Activated T-helper 2 cell treated with anti-CD3 and anti-CD28 coated beads, Interferon-gamma antibody, Interleukin-2, Interleukin-4, amounts not matched to agents 10 μg/mL and 5 μg/mL and 100 μg/mL, durations not matched to agents 14 hours and 24 hours and 36 hours (primary cell): Measurements from ENCODE around the gene CLMP. TPM values are rescaled to one million over a fixed set of nuclear protein-coding genes. Genes with fewer than 3 reads are reported as not detected.

Experiments used
- DNase-seq: peaks from one replicate; pipeline ENCODE4 v3.0.0; 2021; ENCODE audit warnings: low spot score
- H3K27ac Mint-ChIP-seq: one replicate; pipeline ENCODE4 v1.8.0; 2021; ENCODE audit warnings: mixed read lengths
- H3K27me3 Mint-ChIP-seq: one replicate; pipeline ENCODE4 v1.8.0; 2021; ENCODE audit warnings: low read depth, mixed read lengths
- H3K36me3 Mint-ChIP-seq: one replicate; pipeline ENCODE4 v1.8.0; 2021; ENCODE audit warnings: low read depth, mixed read lengths
- H3K4me1 Mint-ChIP-seq: one replicate; pipeline ENCODE4 v1.8.0; 2021; ENCODE audit warnings: low read depth, mixed read lengths
- H3K4me3 Mint-ChIP-seq: one replicate; pipeline ENCODE4 v1.8.0; 2021; ENCODE audit warnings: low read depth, mild to moderate bottlenecking, moderate library complexity, mixed read lengths
- H3K9me3 Mint-ChIP-seq: one replicate; pipeline ENCODE4 v1.8.0; 2021; ENCODE audit warnings: mixed read lengths
- intact Hi-C: fragments of 100-400 bp; cut with micrococcal nuclease; formaldehyde crosslinking; loops from one replicate; pipeline ENCODE4 v1.15.1; 2023
- total RNA-seq: library from RNA; stranded (reverse); gene quantifications from 2 replicates; pipeline ENCODE4 v1.2.3, GENCODE V29; 2022

Gene CLMP
- total RNA-seq, 1 donor from 2014 or later: 0.11 TPM

- intact Hi-C loops: loop anchor here (10.0 kb wide), 1 partner anchor 210 kb away; the partner anchor contains the start of gene BSX
- Mint-ChIP-seq H3K4me3 (no peak overlapping the region), H3K4me1 (peaks cover 9% of the 10 kb centered on the region), H3K9me3 (no peaks in the 10 kb centered on the region), H3K27me3 (peaks cover 75% of the 10 kb centered on the region), H3K36me3 (no peaks in the 10 kb centered on the region), H3K27ac (no peak overlapping the region)
- no peak for DNase-seq
These were observed 486 bp downstream of the CLMP start for GRCh38 chr11:123194337-123195187.

- intact Hi-C loops: loop anchor here (10.0 kb wide), 1 partner anchor 209 kb away; the partner anchor contains the start of gene BSX
- H3K4me3 Mint-ChIP-seq: no peak overlapping the region
- peaks cover 69% of the 10 kb centered on the region for H3K27me3 Mint-ChIP-seq
- peaks cover 9% of the 10 kb centered on the region for H3K4me1 Mint-ChIP-seq
- no peaks in the 10 kb centered on the region for H3K9me3 Mint-ChIP-seq
- no peak overlapping the region for H3K27ac Mint-ChIP-seq
- DNase-seq: no peak
- H3K36me3 Mint-ChIP-seq: no peaks in the 10 kb centered on the region
These were observed 1.3 kb downstream of the CLMP start for GRCh38 chr11:123193742-123194141.

GRCh38 chr11:123191939-123192338 is 3.1 kb downstream of the CLMP start:
- Mint-ChIP-seq H3K4me3 (no peak overlapping the region), H3K27ac (no peak overlapping the region), H3K36me3 (no peaks in the 10 kb centered on the region), H3K27me3 (peaks cover 77% of the 10 kb centered on the region), H3K4me1 (peaks cover 8% of the 10 kb centered on the region), H3K9me3 (no peaks in the 10 kb centered on the region)
- no peak for DNase-seq
- intact Hi-C loops: loop anchor here (10.0 kb wide), 1 partner anchor 207 kb away; the partner anchor contains the start of gene BSX

- no peak for DNase-seq
These were observed 4.5 kb downstream of the CLMP start for GRCh38 chr11:123190518-123190917.

GRCh38 chr11:123188508-123189165 is 6.4 kb downstream of the CLMP start:
- H3K27ac Mint-ChIP-seq: no peak overlapping the region
- no peaks in the 10 kb centered on the region for H3K9me3 Mint-ChIP-seq
- DNase-seq: no peak
- no peaks in the 10 kb centered on the region for H3K36me3 Mint-ChIP-seq
- H3K27me3 Mint-ChIP-seq: peaks cover 63% of the 10 kb centered on the region
- H3K4me3 Mint-ChIP-seq: no peak overlapping the region
- H3K4me1 Mint-ChIP-seq: peaks cover 4% of the 10 kb centered on the region
- intact Hi-C loops: no loop called here

More at GRCh38 chr11:123190518-123190917, 4.5 kb downstream of the CLMP start:
- Mint-ChIP-seq H3K27me3 (peaks cover 69% of the 10 kb centered on the region), H3K27ac (no peak overlapping the region), H3K9me3 (no peaks in the 10 kb centered on the region), H3K4me3 (no peak overlapping the region), H3K4me1 (peaks cover 7% of the 10 kb centered on the region), H3K36me3 (no peaks in the 10 kb centered on the region)
- intact Hi-C loops: loop anchor here (10.0 kb wide), 1 partner anchor 206 kb away; the partner anchor contains the start of gene BSX

- H3K4me1 Mint-ChIP-seq: peaks cover 4% of the 10 kb centered on the region
These were observed 7.2 kb downstream of the CLMP start for GRCh38 chr11:123187665-123188507.

GRCh38 chr11:123187248-123187647 is 7.8 kb downstream of the CLMP start:
- H3K36me3 Mint-ChIP-seq: no peaks in the 10 kb centered on the region
- intact Hi-C loops: no loop called here
- no peaks in the 10 kb centered on the region for H3K9me3 Mint-ChIP-seq
- H3K4me1 Mint-ChIP-seq: peaks cover 4% of the 10 kb centered on the region
- no peak for DNase-seq
- no peak overlapping the region for H3K27ac Mint-ChIP-seq
- H3K4me3 Mint-ChIP-seq: no peak overlapping the region
- peaks cover 50% of the 10 kb centered on the region for H3K27me3 Mint-ChIP-seq

More at GRCh38 chr11:123187665-123188507, 7.2 kb downstream of the CLMP start:
- DNase-seq: no peak
- H3K36me3 Mint-ChIP-seq: no peaks in the 10 kb centered on the region
- no peak overlapping the region for H3K4me3 Mint-ChIP-seq
- no peaks in the 10 kb centered on the region for H3K9me3 Mint-ChIP-seq
- peaks cover 57% of the 10 kb centered on the region for H3K27me3 Mint-ChIP-seq
- no peak overlapping the region for H3K27ac Mint-ChIP-seq
- intact Hi-C loops: no loop called here

GRCh38 chr11:123186286-123186685 is 8.8 kb downstream of the CLMP start:
- intact Hi-C loops: no loop called here
- Mint-ChIP-seq H3K27ac (no peak overlapping the region), H3K4me3 (no peak overlapping the region), H3K36me3 (no peaks in the 10 kb centered on the region), H3K4me1 (no peaks in the 10 kb centered on the region), H3K9me3 (no peaks in the 10 kb centered on the region), H3K27me3 (peaks cover 43% of the 10 kb centered on the region)
- DNase-seq: no peak

GRCh38 chr11:123185326-123185725 is 9.7 kb downstream of the CLMP start:
- Mint-ChIP-seq H3K4me1 (no peaks in the 10 kb centered on the region), H3K27ac (no peak overlapping the region), H3K27me3 (peaks cover 35% of the 10 kb centered on the region), H3K9me3 (no peaks in the 10 kb centered on the region), H3K36me3 (no peaks in the 10 kb centered on the region), H3K4me3 (no peak overlapping the region)
- intact Hi-C loops: no loop called here
- no peak for DNase-seq

- DNase-seq: no peak
- Mint-ChIP-seq H3K36me3 (no peaks in the 10 kb centered on the region), H3K27me3 (peaks cover 33% of the 10 kb centered on the region), H3K4me3 (no peak overlapping the region), H3K4me1 (no peaks in the 10 kb centered on the region), H3K9me3 (no peaks in the 10 kb centered on the region), H3K27ac (no peak overlapping the region)
- intact Hi-C loops: no loop called here
These were observed 10.5 kb downstream of the CLMP start for GRCh38 chr11:123184531-123184930.

GRCh38 chr11:123183391-123184099 is 11.5 kb downstream of the CLMP start:
- DNase-seq: no peak
- intact Hi-C loops: no loop called here
- Mint-ChIP-seq H3K27me3 (peaks cover 28% of the 10 kb centered on the region), H3K9me3 (no peaks in the 10 kb centered on the region), H3K36me3 (no peaks in the 10 kb centered on the region), H3K27ac (no peak overlapping the region), H3K4me3 (no peak overlapping the region), H3K4me1 (no peaks in the 10 kb centered on the region)
